Activated naive CD8-positive, alpha-beta T cell treated with anti-CD3 and anti-CD28 coated beads, Interleukin-2, amount 10 ng/mL, durations not matched to agents 7 days and 5 days (primary cell): Measurements from ENCODE around the gene UBE2C. TPM values are rescaled to one million over a fixed set of nuclear protein-coding genes. Genes with fewer than 3 reads are reported as not detected.
"Not testable (repeated sequence)": the region's sequence is repeated elsewhere in the genome, so short reads cannot be mapped to it uniquely, and the experiment has no call there.

Experiments used
- ATAC-seq: fragments of 150-1000 bp; cut with Tn5 transposase; one replicate; pipeline ENCODE4 v1.10.0; 2021; ENCODE audit warnings: low read depth, moderate library complexity
- POLR2A ChIA-PET: fragments of 350-600 bp; sonication (Branson Sonifier 250); formaldehyde crosslinking; loops from one replicate; lab custom pipeline; 2021; ENCODE audit warnings: antibody characterized with exemption; lab: Charles Lee
- DNase-seq: peaks from one replicate; pipeline ENCODE4 v3.0.0; 2021
- H3K27ac Mint-ChIP-seq: one replicate; pipeline ENCODE4 v1.8.0; 2022; ENCODE audit warnings: mild to moderate bottlenecking, mixed read lengths
- H3K27me3 Mint-ChIP-seq: one replicate; pipeline ENCODE4 v1.8.0; 2022; ENCODE audit warnings: mild to moderate bottlenecking, moderate library complexity, mixed read lengths
- H3K36me3 Mint-ChIP-seq: one replicate; pipeline ENCODE4 v1.8.0; 2021; ENCODE audit warnings: mild to moderate bottlenecking, mixed read lengths
- H3K4me1 Mint-ChIP-seq: one replicate; pipeline ENCODE4 v1.8.0; 2021; ENCODE audit warnings: mixed read lengths
- H3K4me3 Mint-ChIP-seq: one replicate; pipeline ENCODE4 v1.8.0; 2022; ENCODE audit warnings: mild to moderate bottlenecking, moderate library complexity, mixed read lengths
- H3K9me3 Mint-ChIP-seq: one replicate; pipeline ENCODE4 v1.8.0; 2021; ENCODE audit warnings: mixed read lengths
- total RNA-seq, 2 experiments: library from RNA; stranded (reverse); gene quantifications; one replicate each; pipeline ENCODE4 v1.2.3, GENCODE V29; 2021

Gene UBE2C
- total RNA-seq, 2 experiments from 2014 or later: 153 to 154 TPM

- no peaks in the 10 kb centered on the region for H3K9me3 Mint-ChIP-seq
- no peak overlapping the region for H3K27ac Mint-ChIP-seq
- ATAC-seq (no peak), DNase-seq (no peak)
- H3K4me3 Mint-ChIP-seq: no peak overlapping the region
- POLR2A ChIA-PET: no interaction called here
- peaks cover 4% of the 10 kb centered on the region for H3K27me3 Mint-ChIP-seq
- peaks cover 20% of the 10 kb centered on the region for H3K4me1 Mint-ChIP-seq
- no peaks in the 10 kb centered on the region for H3K36me3 Mint-ChIP-seq
Observed at GRCh38 chr20:45781391-45781931, 31.0 kb upstream of the UBE2C start.

- POLR2A ChIA-PET: interaction anchor here (0.7 kb wide), 1 partner anchor 9 kb away, joined by 3 read pairs; the partner anchor contains the start of genes DNTTIP1 and WFDC3
- Mint-ChIP-seq H3K4me3 (no peak overlapping the region), H3K27ac (peak overlapping the region; percentile 9), H3K4me1 (peaks cover 20% of the 10 kb centered on the region), H3K9me3 (no peaks in the 10 kb centered on the region), H3K36me3 (no peaks in the 10 kb centered on the region), H3K27me3 (peaks cover 2% of the 10 kb centered on the region)
- ATAC-seq (peak; percentile 71), DNase-seq (no peak)
Observed at GRCh38 chr20:45782890-45783289, 29.6 kb upstream of the UBE2C start.

- POLR2A ChIA-PET: interaction anchor here (0.7 kb wide), 1 partner anchor 8 kb away, joined by 3 read pairs; the partner anchor contains the start of genes DNTTIP1 and WFDC3
Observed at GRCh38 chr20:45783656-45784294, 28.7 kb upstream of the UBE2C start.

GRCh38 chr20:45788351-45788750, 24.1 kb upstream of the UBE2C start:
- POLR2A ChIA-PET: no interaction called here
- Mint-ChIP-seq H3K27ac (no peak overlapping the region), H3K9me3 (no peaks in the 10 kb centered on the region), H3K27me3 (no peaks in the 10 kb centered on the region), H3K36me3 (peaks cover 2% of the 10 kb centered on the region), H3K4me1 (peaks cover 11% of the 10 kb centered on the region), H3K4me3 (no peak overlapping the region)
- DNase-seq (no peak), ATAC-seq (no peak)

More at GRCh38 chr20:45783656-45784294, 28.7 kb upstream of the UBE2C start:
- no peaks in the 10 kb centered on the region for H3K9me3 Mint-ChIP-seq
- no peak overlapping the region for H3K4me3 Mint-ChIP-seq
- H3K36me3 Mint-ChIP-seq: no peaks in the 10 kb centered on the region
- no peak overlapping the region for H3K27ac Mint-ChIP-seq
- H3K27me3 Mint-ChIP-seq: peaks cover 2% of the 10 kb centered on the region
- H3K4me1 Mint-ChIP-seq: peaks cover 20% of the 10 kb centered on the region
- DNase-seq (no peak), ATAC-seq (no peak)

DNA sequence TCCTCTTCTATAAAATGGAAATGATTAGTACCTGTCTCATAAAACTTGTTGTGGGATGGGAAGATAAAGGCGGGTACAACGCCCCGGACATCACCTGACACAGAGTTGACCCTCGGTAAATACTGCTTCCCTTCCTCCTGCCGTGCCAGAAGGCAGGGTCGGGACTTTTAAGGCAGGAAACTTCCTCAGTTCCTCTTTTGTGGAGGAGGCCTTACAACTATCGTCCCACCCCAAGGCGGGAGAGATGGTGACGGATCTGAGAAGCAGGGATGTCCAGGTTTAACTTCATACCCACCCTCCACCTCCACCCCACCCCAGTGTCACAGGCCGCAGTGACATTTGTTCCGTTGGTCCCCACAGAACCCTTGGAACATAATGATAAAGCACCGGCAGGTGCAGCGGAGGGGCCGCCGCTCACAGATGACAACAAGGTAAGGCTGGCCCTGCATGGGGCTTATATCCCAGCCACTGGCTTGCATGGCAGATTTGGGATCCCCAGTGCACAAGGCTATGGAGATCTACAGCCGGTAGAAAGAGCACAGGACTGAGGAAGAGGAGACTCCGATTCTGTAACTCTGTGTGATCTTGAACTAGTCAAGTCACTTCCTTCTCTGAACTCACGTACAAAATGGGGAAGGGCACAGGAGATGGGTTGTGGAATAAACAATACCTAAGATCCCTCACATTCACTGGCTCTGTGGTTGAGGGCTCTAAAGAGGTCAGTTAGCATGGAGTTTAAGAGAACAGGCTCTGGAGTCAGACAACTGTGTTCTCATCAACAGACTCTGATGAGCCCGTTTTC, 19.9 kb upstream of the UBE2C start:
- Mint-ChIP-seq H3K27ac (peak overlapping the region; percentile 92), H3K9me3 (no peaks in the 10 kb centered on the region), H3K4me3 (peak overlapping the region; percentile 91), H3K27me3 (no peaks in the 10 kb centered on the region), H3K36me3 (peaks cover 31% of the 10 kb centered on the region), H3K4me1 (peaks cover 17% of the 10 kb centered on the region)
- no peak for DNase-seq
- ATAC-seq: peak; percentile 17
- POLR2A ChIA-PET: interaction anchor here (0.7 to 1.3 kb wide), 8 partner anchors 9 to 430 kb away, joined by 3 to 8 read pairs (median 4); partner anchors contain the start of genes SYS1 and UBE2C

- no peak for ATAC-seq
- Mint-ChIP-seq H3K36me3 (peaks cover 32% of the 10 kb centered on the region), H3K9me3 (no peaks in the 10 kb centered on the region), H3K27me3 (no peaks in the 10 kb centered on the region), H3K4me1 (peaks cover 23% of the 10 kb centered on the region), H3K27ac (no peak overlapping the region), H3K4me3 (no peak overlapping the region)
- DNase-seq: no peak
- POLR2A ChIA-PET: interaction anchor here (0.6 kb wide), 1 partner anchor 174 kb away, joined by 3 read pairs; no protein-coding TSS in a partner anchor
Observed at GRCh38 chr20:45796337-45797065, 15.9 kb upstream of the UBE2C start.

DNA sequence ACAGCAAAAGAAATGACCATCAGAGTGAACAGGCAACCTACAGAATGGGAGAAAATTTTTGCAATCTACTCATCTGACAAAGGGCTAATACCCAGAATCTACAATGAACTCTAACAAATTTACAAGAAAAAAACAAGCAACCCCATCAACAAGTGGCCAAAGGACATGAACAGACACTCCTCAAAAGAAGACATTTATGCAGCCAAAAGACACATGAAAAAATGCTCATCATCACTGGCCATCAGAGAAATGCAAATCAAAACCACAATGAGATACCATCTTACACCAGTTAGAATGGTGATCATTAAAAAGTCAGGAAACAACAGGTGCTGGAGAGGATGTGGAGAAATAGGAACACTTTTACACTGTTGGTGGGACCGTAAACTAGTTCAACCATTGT, 14.9 kb upstream of the UBE2C start:
- H3K4me1 Mint-ChIP-seq: peaks cover 20% of the 10 kb centered on the region
- ATAC-seq, H3K4me3 Mint-ChIP-seq, H3K27ac Mint-ChIP-seq, H3K27me3 Mint-ChIP-seq, H3K9me3 Mint-ChIP-seq, DNase-seq: not testable (repeated sequence)
- POLR2A ChIA-PET: interaction anchor here (1.3 kb wide), 1 partner anchor 35 kb away, joined by 3 read pairs; no protein-coding TSS in a partner anchor
- H3K36me3 Mint-ChIP-seq: peaks cover 32% of the 10 kb centered on the region

DNA sequence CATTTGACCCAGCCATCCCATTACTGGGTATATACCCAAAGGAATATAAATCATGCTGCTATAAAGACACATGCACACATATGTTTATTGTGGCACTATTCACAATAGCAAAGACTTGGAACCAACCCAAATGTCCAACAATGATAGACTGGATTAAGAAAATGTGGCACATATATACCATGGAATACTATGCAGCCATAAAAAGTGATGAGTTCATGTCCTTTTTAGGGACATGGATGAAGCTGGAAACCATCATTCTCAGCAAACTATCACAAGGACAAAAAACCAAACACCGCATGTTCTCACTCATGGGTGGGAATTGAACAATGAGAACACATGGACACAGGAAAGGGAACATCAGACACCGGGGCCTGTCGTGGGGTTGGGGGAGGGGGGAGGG, 14.5 kb upstream of the UBE2C start:
- H3K36me3 Mint-ChIP-seq: peaks cover 30% of the 10 kb centered on the region
- H3K27ac Mint-ChIP-seq, H3K27me3 Mint-ChIP-seq, H3K4me3 Mint-ChIP-seq, DNase-seq, ATAC-seq, H3K9me3 Mint-ChIP-seq: not testable (repeated sequence)
- POLR2A ChIA-PET: interaction anchor here (1.3 to 1.9 kb wide), 2 partner anchors 35 to 172 kb away, joined by 3 to 7 read pairs; no protein-coding TSS in a partner anchor
- peaks cover 16% of the 10 kb centered on the region for H3K4me1 Mint-ChIP-seq

DNA sequence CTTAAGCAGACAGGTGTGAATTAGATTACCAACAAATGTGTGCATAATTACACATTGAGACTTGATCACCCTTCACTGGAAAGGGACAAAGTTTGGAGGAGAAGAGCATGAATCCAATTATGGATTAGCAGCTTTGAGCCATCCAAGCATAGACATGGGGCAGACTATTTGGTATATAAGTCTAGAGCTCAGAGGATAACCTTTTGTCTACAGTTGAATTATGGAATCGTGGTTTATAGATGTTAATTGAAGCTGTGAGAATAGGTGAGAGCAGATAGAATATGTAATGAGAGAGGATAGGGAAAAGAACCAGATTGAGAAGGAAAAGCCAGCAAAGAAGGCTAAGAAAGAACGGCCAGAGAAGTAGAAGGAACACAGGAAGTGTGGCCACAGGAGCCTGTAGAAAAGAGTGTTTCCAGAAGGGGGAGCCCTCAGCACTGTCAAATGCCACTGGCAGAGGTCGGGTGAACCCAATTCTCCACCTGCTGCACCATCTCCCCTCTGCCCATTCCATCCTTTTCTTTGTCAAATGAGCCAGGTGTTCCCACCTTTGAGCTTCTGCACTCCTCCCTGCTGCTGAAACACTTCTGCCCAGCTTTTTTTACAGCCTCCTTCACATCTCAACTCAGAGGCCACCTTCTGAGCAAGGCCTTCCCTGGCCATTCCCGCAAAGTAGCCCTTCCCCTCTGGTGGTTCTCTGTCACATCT, 13.4 kb upstream of the UBE2C start:
- peak; percentile 56 for DNase-seq
- peak; percentile 99 for ATAC-seq
- Mint-ChIP-seq H3K9me3 (no peaks in the 10 kb centered on the region), H3K4me3 (no peak overlapping the region), H3K27me3 (no peaks in the 10 kb centered on the region), H3K36me3 (peaks cover 31% of the 10 kb centered on the region), H3K4me1 (peaks cover 12% of the 10 kb centered on the region), H3K27ac (peak overlapping the region; percentile 57)
- POLR2A ChIA-PET: interaction anchor here (0.8 to 2.2 kb wide), 6 partner anchors 14 to 171 kb away, joined by 3 to 7 read pairs (median 3); partner anchors contain the start of gene UBE2C

GRCh38 chr20:45801851-45802250, 10.6 kb upstream of the UBE2C start:
- no peak overlapping the region for H3K4me3 Mint-ChIP-seq
- H3K9me3 Mint-ChIP-seq: no peaks in the 10 kb centered on the region
- ATAC-seq (no peak), DNase-seq (no peak)
- POLR2A ChIA-PET: interaction anchor here (0.6 to 1.1 kb wide), 3 partner anchors 14 to 158 kb away, joined by 3 to 5 read pairs (median 3); no protein-coding TSS in a partner anchor
- H3K27me3 Mint-ChIP-seq: no peaks in the 10 kb centered on the region
- H3K4me1 Mint-ChIP-seq: peaks cover 8% of the 10 kb centered on the region
- H3K27ac Mint-ChIP-seq: no peak overlapping the region
- peaks cover 17% of the 10 kb centered on the region for H3K36me3 Mint-ChIP-seq

DNA sequence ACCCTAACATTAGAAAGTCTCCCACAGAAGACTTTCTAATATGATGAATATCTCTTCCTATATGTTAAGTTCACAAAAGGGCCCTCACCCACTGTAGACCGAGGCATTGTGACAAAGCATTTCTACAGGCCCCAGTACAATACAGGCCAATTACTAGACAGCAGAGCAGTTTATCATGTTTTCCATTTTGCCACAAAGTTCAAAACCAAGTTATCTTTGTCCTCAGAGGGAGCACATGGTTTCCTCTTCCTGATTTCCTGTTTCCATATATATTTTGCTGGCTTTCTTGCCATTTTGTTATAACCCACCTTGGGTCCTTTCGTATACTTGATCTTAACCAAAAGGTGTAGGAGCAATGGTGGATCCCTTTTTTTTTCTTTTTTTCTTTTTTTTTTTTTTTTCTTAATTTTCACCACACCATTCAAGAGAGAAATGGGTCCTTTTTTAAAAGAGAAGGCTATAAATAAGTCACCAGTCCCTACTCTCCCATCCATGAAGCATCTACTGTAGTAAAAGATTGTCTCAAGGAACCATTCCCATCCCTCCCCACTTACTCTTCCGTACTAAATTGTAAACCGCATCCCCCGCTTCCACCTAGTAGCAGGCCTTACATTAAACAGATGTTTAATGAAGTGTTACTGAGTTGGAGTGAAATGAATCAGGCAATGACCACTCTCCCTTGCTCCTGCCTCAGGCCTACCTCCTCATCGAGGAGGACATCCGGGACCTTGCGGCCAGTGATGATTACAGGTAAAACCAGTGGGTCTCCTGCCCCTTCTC, 2.1 kb upstream of the UBE2C start:
- peaks cover 18% of the 10 kb centered on the region for H3K4me1 Mint-ChIP-seq
- H3K4me3 Mint-ChIP-seq: no peak overlapping the region
- H3K27ac Mint-ChIP-seq: peak overlapping the region; percentile 63
- no peaks in the 10 kb centered on the region for H3K27me3 Mint-ChIP-seq
- no peak for DNase-seq
- no peaks in the 10 kb centered on the region for H3K9me3 Mint-ChIP-seq
- POLR2A ChIA-PET: no interaction called here
- peaks cover 45% of the 10 kb centered on the region for H3K36me3 Mint-ChIP-seq
- ATAC-seq: no peak
